Activated B cell treated with CpG ODN at 0.5 μM for 24 hours (primary cell): ENCODE measurements around the gene RPL13A. TPM values are rescaled to one million over a fixed set of nuclear protein-coding genes. Genes with fewer than 3 reads are reported as not detected.

ENCODE experiments used
- ATAC-seq: fragments of 200-7000 bp; cut with Tn5 transposase; one replicate; pipeline ENCODE4 v1.10.0; 2021; ENCODE audit warnings: low read depth, mild to moderate bottlenecking, moderate library complexity
- CTCF ChIA-PET: fragments of 350-600 bp; sonication (Branson Sonifier 250); formaldehyde crosslinking; loops from one replicate; lab custom pipeline; 2021; ENCODE audit warnings: antibody characterized with exemption; lab: Charles Lee
- POLR2A ChIA-PET: fragments of 350-600 bp; sonication (Branson Sonifier 250); formaldehyde crosslinking; loops from one replicate; lab custom pipeline; 2021; ENCODE audit warnings: antibody characterized with exemption; lab: Charles Lee
- DNase-seq: peaks from one replicate; pipeline ENCODE4 v3.0.0; 2022
- H3K27ac Mint-ChIP-seq: one replicate; pipeline ENCODE4 v1.8.0; 2020; ENCODE audit warnings: mixed read lengths
- H3K27me3 Mint-ChIP-seq: one replicate; pipeline ENCODE4 v1.8.0; 2021; ENCODE audit warnings: mixed read lengths
- H3K36me3 Mint-ChIP-seq: one replicate; pipeline ENCODE4 v1.8.0; 2021; ENCODE audit warnings: low read depth, mixed read lengths
- H3K4me1 Mint-ChIP-seq: one replicate; pipeline ENCODE4 v1.8.0; 2021; ENCODE audit warnings: mixed read lengths
- H3K4me3 Mint-ChIP-seq: one replicate; pipeline ENCODE4 v1.8.0; 2020; ENCODE audit warnings: mild to moderate bottlenecking, mixed read lengths
- H3K9me3 Mint-ChIP-seq: one replicate; pipeline ENCODE4 v1.8.0; 2020; ENCODE audit warnings: mixed read lengths
- intact Hi-C: fragments of 100-400 bp; cut with micrococcal nuclease; formaldehyde crosslinking; loops from one replicate; pipeline ENCODE4 v1.15.1; 2024
- total RNA-seq: library from RNA; stranded (reverse); gene quantifications from 2 replicates; pipeline ENCODE4 v1.2.3, GENCODE V29; 2022
- TF ChIP-seq, protein P1 (sequence below): fragments of 200-600 bp; IDR thresholded peaks from one replicate; pipeline ENCODE4 v1.8.0; 2022; ENCODE audit warnings: antibody characterized with exemption, mild to moderate bottlenecking

Gene RPL13A
- total RNA-seq, 1 donor from 2014 or later = 6,642 TPM

GRCh38 chr19:49448432-49448786, 39.0 kb upstream of the RPL13A start:
- TF ChIP-seq, protein P1, sequence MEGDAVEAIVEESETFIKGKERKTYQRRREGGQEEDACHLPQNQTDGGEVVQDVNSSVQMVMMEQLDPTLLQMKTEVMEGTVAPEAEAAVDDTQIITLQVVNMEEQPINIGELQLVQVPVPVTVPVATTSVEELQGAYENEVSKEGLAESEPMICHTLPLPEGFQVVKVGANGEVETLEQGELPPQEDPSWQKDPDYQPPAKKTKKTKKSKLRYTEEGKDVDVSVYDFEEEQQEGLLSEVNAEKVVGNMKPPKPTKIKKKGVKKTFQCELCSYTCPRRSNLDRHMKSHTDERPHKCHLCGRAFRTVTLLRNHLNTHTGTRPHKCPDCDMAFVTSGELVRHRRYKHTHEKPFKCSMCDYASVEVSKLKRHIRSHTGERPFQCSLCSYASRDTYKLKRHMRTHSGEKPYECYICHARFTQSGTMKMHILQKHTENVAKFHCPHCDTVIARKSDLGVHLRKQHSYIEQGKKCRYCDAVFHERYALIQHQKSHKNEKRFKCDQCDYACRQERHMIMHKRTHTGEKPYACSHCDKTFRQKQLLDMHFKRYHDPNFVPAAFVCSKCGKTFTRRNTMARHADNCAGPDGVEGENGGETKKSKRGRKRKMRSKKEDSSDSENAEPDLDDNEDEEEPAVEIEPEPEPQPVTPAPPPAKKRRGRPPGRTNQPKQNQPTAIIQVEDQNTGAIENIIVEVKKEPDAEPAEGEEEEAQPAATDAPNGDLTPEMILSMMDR = no peak
- Mint-ChIP-seq H3K36me3 (peaks cover 56% of the 10 kb centered on the region), H3K27ac (peak overlapping the region; percentile 35), H3K4me3 (no peak overlapping the region), H3K9me3 (no peaks in the 10 kb centered on the region), H3K4me1 (peaks cover 51% of the 10 kb centered on the region), H3K27me3 (no peaks in the 10 kb centered on the region)
- intact Hi-C loops = no loop called here
- ChIA-PET POLR2A (interaction anchor here (1.4 to 10.9 kb wide), 3 partner anchors 20 to 57 kb away, joined by 3 to 193 read pairs (median 5); partner anchors contain the start of genes FLT3LG and RPS11), CTCF (interaction anchor here (0.6 to 1.3 kb wide), 2 partner anchors 24 to 57 kb away, joined by 3 to 4 read pairs; no protein-coding TSS in a partner anchor)
- ATAC-seq (no peak), DNase-seq (no peak)

- intact Hi-C loops = loop anchor here (5.0 to 10.0 kb wide), 6 partner anchors 118 to 877 kb away; partner anchors contain the start of genes AKT1S1, KCNC3, LHB and PPP1R15A
- Mint-ChIP-seq H3K36me3 (peaks cover 63% of the 10 kb centered on the region), H3K27ac (peak overlapping the region; percentile 30), H3K9me3 (no peaks in the 10 kb centered on the region), H3K4me3 (peak overlapping the region; percentile 97), H3K27me3 (no peaks in the 10 kb centered on the region), H3K4me1 (peaks cover 55% of the 10 kb centered on the region)
- TF ChIP-seq, protein P1 = no peak
- ChIA-PET POLR2A (interaction anchor here (0.7 to 10.9 kb wide), 4 partner anchors 18 to 934 kb away, joined by 6 to 193 read pairs (median 23); partner anchors contain the start of genes FLT3LG and POLD1), CTCF (interaction anchor here (2.7 kb wide), 1 partner anchor 20 kb away, joined by 14 read pairs; no protein-coding TSS in a partner anchor)
- no peak for ATAC-seq
- DNase-seq = no peak
Measured at GRCh38 chr19:49450405-49450804, 37.0 kb upstream of the RPL13A start.

GRCh38 chr19:49451430-49452181, 35.8 kb upstream of the RPL13A start, which contains the start of gene PIH1D1:
Gene PIH1D1, minus strand, starts transcription at chr19:49451814. Its CDS starts 240 bp downstream, at chr19:49451574.
- ChIA-PET POLR2A (interaction anchor here (0.5 to 10.9 kb wide), 31 partner anchors 7 to 1285 kb away, joined by 3 to 193 read pairs (median 4); partner anchors contain the start of genes CD37, FLT3LG, NOSIP and PRR12), CTCF (interaction anchor here (0.8 to 2.7 kb wide), 4 partner anchors 8 to 226 kb away, joined by 3 to 14 read pairs (median 4); no protein-coding TSS in a partner anchor)
- peak; percentile 79 for DNase-seq
- H3K27me3 Mint-ChIP-seq = no peaks in the 10 kb centered on the region
- TF ChIP-seq, protein P1 = no peak
- intact Hi-C loops = loop anchor here (1.0 to 10.0 kb wide), 10 partner anchors 8 to 876 kb away; partner anchors contain the start of genes AKT1S1, C19orf73, GYS1 and KCNC3
- H3K4me1 Mint-ChIP-seq = peaks cover 55% of the 10 kb centered on the region
- H3K27ac Mint-ChIP-seq = peak within 1 kb of the TSS; percentile 100
- peak; percentile 60 for ATAC-seq
- H3K4me3 Mint-ChIP-seq = peak within 1 kb of the TSS; percentile 99
- peaks cover 66% of the 10 kb centered on the region for H3K36me3 Mint-ChIP-seq
- no peaks in the 10 kb centered on the region for H3K9me3 Mint-ChIP-seq

- no peaks in the 10 kb centered on the region for H3K9me3 Mint-ChIP-seq
- peak; percentile 96 for DNase-seq
- POLR2A ChIA-PET = interaction anchor here (0.6 to 10.9 kb wide), 30 partner anchors 11 to 459 kb away, joined by 3 to 193 read pairs (median 4); partner anchors contain the start of genes CD37, FLT3LG, FUZ and KASH5
- ATAC-seq = peak; percentile 82
- H3K36me3 Mint-ChIP-seq = peaks cover 65% of the 10 kb centered on the region
- H3K4me3 Mint-ChIP-seq = peak within 1 kb of the TSS; percentile 99
- H3K4me1 Mint-ChIP-seq = peaks cover 56% of the 10 kb centered on the region
- intact Hi-C loops = loop anchor here (1.0 to 10.0 kb wide), 14 partner anchors 16 to 874 kb away; partner anchors contain the start of genes AKT1S1, BCL2L12, C19orf73 and IRF3
- no peaks in the 10 kb centered on the region for H3K27me3 Mint-ChIP-seq
- TF ChIP-seq, protein P1 = no peak
- H3K27ac Mint-ChIP-seq = peak within 1 kb of the TSS; percentile 100
- CTCF ChIA-PET = interaction anchor here (0.8 to 1.7 kb wide), 3 partner anchors 17 to 145 kb away, joined by 3 to 9 read pairs (median 5); no protein-coding TSS in a partner anchor
Measured at GRCh38 chr19:49453013-49453756, 34.2 kb upstream of the RPL13A start, which contains the start of gene ALDH16A1. Gene ALDH16A1, plus strand, starts transcription at chr19:49453225. Its CDS starts 107 bp downstream, at chr19:49453332.
